ENCODE data around the gene PSMD1.

GRCh38 chr2:231146665-231147064 lies 90.0 kb downstream of the PSMD1 start:
- TF ChIP-seq MAX (IDR thresholded peaks at IDR 0.05; ENCODE audit: low read depth, low read length) (no peak), CTCF (IDR thresholded peaks at IDR 0.05; ENCODE audit: low read depth, low read length) (no peak), POLR2A (IDR thresholded peaks at IDR 0.05; ENCODE audit: extremely low read depth, insufficient read length) (no peak), MYC (IDR thresholded peaks at IDR 0.05; ENCODE audit: low read depth, low read length) (no peak)

Measured in NB4 (cell line).